ENCODE results near the gene CYP4Z1.

DNA sequence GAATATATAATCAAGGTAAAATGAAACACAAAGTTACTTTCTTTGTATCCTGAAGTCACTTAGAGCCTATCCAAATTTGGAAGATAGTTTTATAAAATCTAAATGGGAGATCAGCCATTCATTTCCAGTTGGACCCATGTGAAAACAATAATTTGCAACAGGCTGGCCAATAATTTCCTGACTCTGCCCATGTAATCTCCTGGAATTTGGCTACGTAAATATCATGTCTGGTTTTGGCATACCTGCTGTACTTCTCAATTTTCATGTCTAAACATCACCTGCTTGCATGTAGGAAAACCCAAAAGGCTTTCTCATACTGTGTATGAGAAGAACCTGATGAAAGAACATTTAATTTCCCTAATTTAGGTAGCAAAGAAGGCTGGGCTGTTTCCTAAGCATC is 7.7 kb upstream of the CYP4Z1 start:
- TF ChIP-seq, protein P1, sequence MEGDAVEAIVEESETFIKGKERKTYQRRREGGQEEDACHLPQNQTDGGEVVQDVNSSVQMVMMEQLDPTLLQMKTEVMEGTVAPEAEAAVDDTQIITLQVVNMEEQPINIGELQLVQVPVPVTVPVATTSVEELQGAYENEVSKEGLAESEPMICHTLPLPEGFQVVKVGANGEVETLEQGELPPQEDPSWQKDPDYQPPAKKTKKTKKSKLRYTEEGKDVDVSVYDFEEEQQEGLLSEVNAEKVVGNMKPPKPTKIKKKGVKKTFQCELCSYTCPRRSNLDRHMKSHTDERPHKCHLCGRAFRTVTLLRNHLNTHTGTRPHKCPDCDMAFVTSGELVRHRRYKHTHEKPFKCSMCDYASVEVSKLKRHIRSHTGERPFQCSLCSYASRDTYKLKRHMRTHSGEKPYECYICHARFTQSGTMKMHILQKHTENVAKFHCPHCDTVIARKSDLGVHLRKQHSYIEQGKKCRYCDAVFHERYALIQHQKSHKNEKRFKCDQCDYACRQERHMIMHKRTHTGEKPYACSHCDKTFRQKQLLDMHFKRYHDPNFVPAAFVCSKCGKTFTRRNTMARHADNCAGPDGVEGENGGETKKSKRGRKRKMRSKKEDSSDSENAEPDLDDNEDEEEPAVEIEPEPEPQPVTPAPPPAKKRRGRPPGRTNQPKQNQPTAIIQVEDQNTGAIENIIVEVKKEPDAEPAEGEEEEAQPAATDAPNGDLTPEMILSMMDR (IDR thresholded peaks at IDR 0.05; ENCODE audit: insufficient read depth, low read length, poor library complexity, severe bottlenecking): no peak
- TF ChIP-seq EZH2phosphoT487 (conservative IDR thresholded peaks at IDR 0.05; ENCODE audit: low read length): no peak

All from SU-DHL-6 (cell line).